Activated T-helper 2 cell treated with anti-CD3 and anti-CD28 coated beads, Interferon-gamma antibody, Interleukin-2, Interleukin-4, amounts not matched to agents 10 μg/mL and 5 μg/mL and 100 μg/mL, durations not matched to agents 14 hours and 24 hours and 36 hours (primary cell): ENCODE results near the gene CABP4. TPM values are rescaled to one million over a fixed set of nuclear protein-coding genes. Genes with fewer than 3 reads are reported as not detected.

Experiments used
- DNase-seq: peaks from one replicate; pipeline ENCODE4 v3.0.0; 2021; ENCODE audit warnings: low spot score
- H3K27ac Mint-ChIP-seq: one replicate; pipeline ENCODE4 v1.8.0; 2021; ENCODE audit warnings: mixed read lengths
- H3K27me3 Mint-ChIP-seq: one replicate; pipeline ENCODE4 v1.8.0; 2021; ENCODE audit warnings: low read depth, mixed read lengths
- H3K36me3 Mint-ChIP-seq: one replicate; pipeline ENCODE4 v1.8.0; 2021; ENCODE audit warnings: low read depth, mixed read lengths
- H3K4me1 Mint-ChIP-seq: one replicate; pipeline ENCODE4 v1.8.0; 2021; ENCODE audit warnings: low read depth, mixed read lengths
- H3K4me3 Mint-ChIP-seq: one replicate; pipeline ENCODE4 v1.8.0; 2021; ENCODE audit warnings: low read depth, mild to moderate bottlenecking, moderate library complexity, mixed read lengths
- H3K9me3 Mint-ChIP-seq: one replicate; pipeline ENCODE4 v1.8.0; 2021; ENCODE audit warnings: mixed read lengths
- intact Hi-C: fragments of 100-400 bp; cut with micrococcal nuclease; formaldehyde crosslinking; loops from one replicate; pipeline ENCODE4 v1.15.1; 2023
- total RNA-seq: library from RNA; stranded (reverse); gene quantifications from 2 replicates; pipeline ENCODE4 v1.2.3, GENCODE V29; 2022

CABP4 gene
- total RNA-seq, 1 donor from 2014 or later, result 0.73 TPM

- intact Hi-C loops, result no loop called here
- Mint-ChIP-seq H3K4me3 (no peak overlapping the region), H3K27ac (no peak overlapping the region), H3K36me3 (peaks cover 54% of the 10 kb centered on the region), H3K4me1 (peaks cover 7% of the 10 kb centered on the region), H3K9me3 (no peaks in the 10 kb centered on the region), H3K27me3 (no peaks in the 10 kb centered on the region)
- no peak for DNase-seq
These were observed 41.0 kb downstream of the CABP4 start for GRCh38 chr11:67496113-67496512.

GRCh38 chr11:67497656-67498291 is 42.6 kb downstream of the CABP4 start:
- Mint-ChIP-seq H3K36me3 (peaks cover 62% of the 10 kb centered on the region), H3K9me3 (no peaks in the 10 kb centered on the region), H3K27me3 (no peaks in the 10 kb centered on the region), H3K4me1 (peaks cover 10% of the 10 kb centered on the region), H3K4me3 (no peak overlapping the region), H3K27ac (no peak overlapping the region)
- DNase-seq, result no peak
- intact Hi-C loops, result no loop called here

- no peaks in the 10 kb centered on the region for H3K9me3 Mint-ChIP-seq
- H3K36me3 Mint-ChIP-seq, result peaks cover 70% of the 10 kb centered on the region
- intact Hi-C loops, result no loop called here
- DNase-seq, result no peak
- H3K27ac Mint-ChIP-seq, result no peak overlapping the region
- no peaks in the 10 kb centered on the region for H3K27me3 Mint-ChIP-seq
- H3K4me1 Mint-ChIP-seq, result peaks cover 14% of the 10 kb centered on the region
- H3K4me3 Mint-ChIP-seq, result no peak overlapping the region
These were observed 43.4 kb downstream of the CABP4 start for GRCh38 chr11:67498544-67498972.

GRCh38 chr11:67499808-67500483 is 44.8 kb downstream of the CABP4 start:
- Mint-ChIP-seq H3K4me3 (no peak overlapping the region), H3K36me3 (peaks cover 64% of the 10 kb centered on the region), H3K4me1 (peaks cover 14% of the 10 kb centered on the region), H3K9me3 (no peaks in the 10 kb centered on the region), H3K27ac (no peak overlapping the region), H3K27me3 (no peaks in the 10 kb centered on the region)
- intact Hi-C loops, result no loop called here
- DNase-seq, result no peak

DNA sequence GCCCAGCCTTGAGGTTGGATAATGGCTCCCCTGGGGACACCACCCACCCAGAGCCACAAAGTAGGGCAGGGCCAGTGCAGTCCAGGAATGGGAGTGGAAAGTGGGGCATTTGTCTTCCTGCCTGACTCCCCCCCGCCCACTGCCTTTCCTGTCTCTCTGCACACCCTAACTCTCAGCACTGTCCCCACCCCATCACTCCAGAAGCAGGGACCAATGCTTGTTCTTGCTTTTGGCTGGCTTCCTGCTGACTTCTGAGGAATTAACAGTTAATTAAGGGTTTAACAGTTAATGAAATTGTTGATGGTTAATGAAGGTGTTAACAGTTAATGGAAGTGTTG is 45.3 kb downstream of the CABP4 start:
- Mint-ChIP-seq H3K36me3 (peaks cover 62% of the 10 kb centered on the region), H3K4me3 (no peak overlapping the region), H3K27ac (peak overlapping the region; percentile 21), H3K27me3 (no peaks in the 10 kb centered on the region), H3K9me3 (no peaks in the 10 kb centered on the region), H3K4me1 (peaks cover 15% of the 10 kb centered on the region)
- no peak for DNase-seq
- intact Hi-C loops, result no loop called here

DNA sequence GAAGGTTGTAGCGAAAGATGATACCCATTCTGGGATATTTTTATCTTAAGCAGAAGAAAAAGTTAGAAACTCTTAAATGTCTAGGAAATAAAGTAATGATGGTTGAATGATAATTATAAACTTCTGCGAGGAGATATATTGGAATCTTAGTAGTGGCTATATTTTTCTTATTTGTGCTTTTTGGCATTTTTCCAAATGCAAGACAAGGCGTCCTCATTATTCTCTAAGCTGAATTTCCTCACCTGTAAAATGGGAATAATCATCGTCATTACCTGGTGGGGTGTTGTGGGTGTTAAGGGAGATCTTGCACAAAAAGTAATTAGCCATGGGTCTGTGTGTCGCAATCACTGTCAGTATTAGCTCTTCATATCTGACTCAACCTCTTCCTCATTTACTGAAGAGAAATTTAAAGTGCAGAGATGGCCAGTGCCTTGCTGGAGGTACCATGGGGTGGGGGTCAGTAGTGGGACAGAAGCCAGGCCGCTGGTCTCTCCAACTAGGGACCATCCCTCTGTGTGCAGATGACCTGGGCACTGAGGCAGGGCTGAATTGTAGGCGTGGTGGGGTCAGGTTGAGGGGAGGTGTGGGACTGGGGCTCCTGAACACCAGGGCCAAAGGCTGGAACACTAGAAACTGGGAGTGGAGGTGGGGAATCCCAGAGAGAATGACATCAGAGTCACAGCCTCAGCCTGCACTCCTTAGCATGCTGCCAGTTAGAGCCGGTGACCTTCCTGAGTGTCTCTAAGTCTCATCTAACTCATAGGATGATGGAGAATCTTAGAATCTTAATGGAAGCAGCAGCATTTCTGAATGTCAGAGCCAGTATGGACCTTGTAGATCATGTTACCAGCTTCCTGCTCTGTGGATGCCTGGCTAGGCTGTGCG is 45.9 kb downstream of the CABP4 start:
- peaks cover 57% of the 10 kb centered on the region for H3K36me3 Mint-ChIP-seq
- H3K4me1 Mint-ChIP-seq, result peaks cover 20% of the 10 kb centered on the region
- H3K9me3 Mint-ChIP-seq, result no peaks in the 10 kb centered on the region
- no peak overlapping the region for H3K4me3 Mint-ChIP-seq
- no peak for DNase-seq
- H3K27me3 Mint-ChIP-seq, result no peaks in the 10 kb centered on the region
- intact Hi-C loops, result no loop called here
- H3K27ac Mint-ChIP-seq, result peak overlapping the region; percentile 21

DNA sequence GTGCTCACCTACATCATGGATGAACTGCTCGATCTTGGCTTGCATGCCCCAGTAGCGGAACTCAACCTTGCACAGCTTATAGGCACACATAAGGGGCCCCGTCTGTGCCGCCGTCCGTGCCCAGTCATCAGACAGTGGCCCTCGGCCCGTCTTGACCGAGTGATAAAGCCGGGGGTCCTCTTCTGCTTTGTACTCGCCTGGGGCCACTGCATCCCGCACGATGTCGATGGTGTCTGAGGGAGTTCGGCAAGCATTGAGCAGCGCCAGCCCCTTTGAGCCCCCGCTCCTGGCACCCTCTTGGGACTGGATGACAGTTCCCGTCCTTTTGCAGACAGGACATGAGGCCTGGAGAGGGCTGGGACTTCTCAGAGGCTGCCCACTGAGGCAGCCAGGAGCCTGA is 46.7 kb downstream of the CABP4 start:
- no peak overlapping the region for H3K27ac Mint-ChIP-seq
- H3K36me3 Mint-ChIP-seq, result peaks cover 62% of the 10 kb centered on the region
- no peaks in the 10 kb centered on the region for H3K9me3 Mint-ChIP-seq
- no peaks in the 10 kb centered on the region for H3K27me3 Mint-ChIP-seq
- no peak overlapping the region for H3K4me3 Mint-ChIP-seq
- intact Hi-C loops, result no loop called here
- H3K4me1 Mint-ChIP-seq, result peaks cover 24% of the 10 kb centered on the region
- DNase-seq, result no peak

GRCh38 chr11:67502328-67502979 is 47.3 kb downstream of the CABP4 start:
- Mint-ChIP-seq H3K27ac (no peak overlapping the region), H3K9me3 (no peaks in the 10 kb centered on the region), H3K4me1 (peaks cover 28% of the 10 kb centered on the region), H3K36me3 (peaks cover 66% of the 10 kb centered on the region), H3K27me3 (no peaks in the 10 kb centered on the region), H3K4me3 (peak overlapping the region; percentile 71)
- intact Hi-C loops, result no loop called here
- no peak for DNase-seq

GRCh38 chr11:67503119-67504004 is 48.2 kb downstream of the CABP4 start:
- intact Hi-C loops, result no loop called here
- Mint-ChIP-seq H3K27ac (no peak overlapping the region), H3K4me1 (peaks cover 28% of the 10 kb centered on the region), H3K4me3 (peak overlapping the region; percentile 71), H3K9me3 (no peaks in the 10 kb centered on the region), H3K27me3 (no peaks in the 10 kb centered on the region), H3K36me3 (peaks cover 64% of the 10 kb centered on the region)
- no peak for DNase-seq

- peak; percentile 30 for DNase-seq
- Mint-ChIP-seq H3K4me3 (peak overlapping the region; percentile 88), H3K27me3 (no peaks in the 10 kb centered on the region), H3K4me1 (peaks cover 36% of the 10 kb centered on the region), H3K9me3 (no peaks in the 10 kb centered on the region), H3K36me3 (peaks cover 55% of the 10 kb centered on the region), H3K27ac (peak overlapping the region; percentile 68)
- intact Hi-C loops, result no loop called here
These were observed 49.1 kb downstream of the CABP4 start for GRCh38 chr11:67504005-67504949.

- Mint-ChIP-seq H3K9me3 (no peaks in the 10 kb centered on the region), H3K4me3 (peak within 1 kb of the TSS; percentile 92), H3K4me1 (peaks cover 36% of the 10 kb centered on the region), H3K36me3 (peaks cover 50% of the 10 kb centered on the region), H3K27ac (peak within 1 kb of the TSS; percentile 98), H3K27me3 (peaks cover 3% of the 10 kb centered on the region)
- peak; percentile 74 for DNase-seq
- intact Hi-C loops, result loop anchor here (5.0 kb wide), 4 partner anchors 83 to 233 kb away; partner anchors contain the start of gene ANKRD13D
These were observed 49.9 kb downstream of the CABP4 start, which contains the start of gene PITPNM1 for GRCh38 chr11:67504950-67505581. TSS of gene PITPNM1 (minus strand) at chr11:67505363. CDS start at chr11:67504180, 1,183 bp downstream.
